MCF 10A (cell line): ENCODE data around the gene SLC25A39. TPM values are rescaled to one million over a fixed set of nuclear protein-coding genes. Genes with fewer than 3 reads are reported as not detected.
"Not testable (repeated sequence)": the region's sequence is repeated elsewhere in the genome, so short reads cannot be mapped to it uniquely, and the experiment has no call there.

Source experiments
- BruUV-seq: library from RNA; stranded (reverse); fragments of 400-500 nt; replicated peaks from 2 replicates; lab custom pipeline; 2021; lab: Mats Ljungman, UMichigan
- CTCF ChIA-PET: fragments of 300-600 bp; sonication (Branson Sonifier 250); formaldehyde crosslinking; extraction: SDS; loops from one replicate; lab custom pipeline; 2021; ENCODE audit warnings: antibody characterized with exemption, inconsistent platforms; lab: Yijun Ruan, JAX
- POLR2A ChIA-PET: fragments of 300-600, 350-650 bp; sonication (Branson Sonifier 250); formaldehyde crosslinking; extraction: SDS; loops from one replicate; lab custom pipeline; 2020; ENCODE audit warnings: antibody characterized with exemption, inconsistent platforms; lab: Yijun Ruan, JAX
- DNase-seq: peaks from one replicate; pipeline ENCODE4 v3.0.0-alpha.2; 2018; ENCODE audit not compliant: unreplicated experiment
- H3K27ac Mint-ChIP-seq: one replicate; pipeline ENCODE4 v1.8.0; 2022; ENCODE audit warnings: mild to moderate bottlenecking, low read depth, mixed read lengths; ENCODE audit not compliant: unreplicated experiment
- H3K27me3 Mint-ChIP-seq: one replicate; pipeline ENCODE4 v1.8.0; 2022; ENCODE audit warnings: mixed read lengths; ENCODE audit not compliant: insufficient read depth, unreplicated experiment
- H3K36me3 Mint-ChIP-seq: one replicate; pipeline ENCODE4 v1.8.0; 2022; ENCODE audit warnings: mild to moderate bottlenecking, moderate library complexity, mixed read lengths; ENCODE audit not compliant: insufficient read depth, unreplicated experiment
- H3K4me1 Mint-ChIP-seq: one replicate; pipeline ENCODE4 v1.8.0; 2022; ENCODE audit warnings: mixed read lengths; ENCODE audit not compliant: insufficient read depth, unreplicated experiment
- H3K4me3 Mint-ChIP-seq: one replicate; pipeline ENCODE4 v1.8.0; 2022; ENCODE audit warnings: mild to moderate bottlenecking, moderate library complexity, mixed read lengths; ENCODE audit not compliant: unreplicated experiment
- H3K9me3 Mint-ChIP-seq: one replicate; pipeline ENCODE4 v1.8.0; 2022; ENCODE audit warnings: mixed read lengths; ENCODE audit not compliant: unreplicated experiment
- intact Hi-C: fragments of 100-400 bp; cut with micrococcal nuclease; formaldehyde crosslinking; loops from 2 replicates; pipeline ENCODE4 v1.14.1; 2022
- total RNA-seq: library from RNA; stranded (reverse); gene quantifications from 2 replicates; pipeline ENCODE4 v1.2.3, GENCODE V29; 2022
- TF ChIP-seq, protein P1 (sequence below): fragments of 200-600 bp; IDR thresholded peaks from one replicate; pipeline ENCODE4 v1.8.0; 2022; ENCODE audit warnings: antibody characterized with exemption, mild to moderate bottlenecking; ENCODE audit not compliant: unreplicated experiment

Gene SLC25A39
- total RNA-seq, 1 experiment from 2014 or later: 157 TPM

GRCh38 chr17:44334315-44334714, 9.7 kb upstream of the SLC25A39 start:
- CTCF ChIA-PET: interaction anchor here (1.5 kb wide), 1 partner anchor 114 kb away, joined by 3 read pairs; the partner anchor contains the start of gene UBTF
- H3K27me3 Mint-ChIP-seq: no peaks in the 10 kb centered on the region
- H3K4me1 Mint-ChIP-seq: peaks cover 12% of the 10 kb centered on the region
- DNase-seq: no peak
- POLR2A ChIA-PET: interaction anchor here (1.0 to 4.6 kb wide), 2 partner anchors 11 to 149 kb away, joined by 4 to 38 read pairs; partner anchors contain the start of gene GRN
- BruUV-seq: no TSS peak
- H3K36me3 Mint-ChIP-seq: no peaks in the 10 kb centered on the region
- no peaks in the 10 kb centered on the region for H3K9me3 Mint-ChIP-seq
- TF ChIP-seq, protein P1, sequence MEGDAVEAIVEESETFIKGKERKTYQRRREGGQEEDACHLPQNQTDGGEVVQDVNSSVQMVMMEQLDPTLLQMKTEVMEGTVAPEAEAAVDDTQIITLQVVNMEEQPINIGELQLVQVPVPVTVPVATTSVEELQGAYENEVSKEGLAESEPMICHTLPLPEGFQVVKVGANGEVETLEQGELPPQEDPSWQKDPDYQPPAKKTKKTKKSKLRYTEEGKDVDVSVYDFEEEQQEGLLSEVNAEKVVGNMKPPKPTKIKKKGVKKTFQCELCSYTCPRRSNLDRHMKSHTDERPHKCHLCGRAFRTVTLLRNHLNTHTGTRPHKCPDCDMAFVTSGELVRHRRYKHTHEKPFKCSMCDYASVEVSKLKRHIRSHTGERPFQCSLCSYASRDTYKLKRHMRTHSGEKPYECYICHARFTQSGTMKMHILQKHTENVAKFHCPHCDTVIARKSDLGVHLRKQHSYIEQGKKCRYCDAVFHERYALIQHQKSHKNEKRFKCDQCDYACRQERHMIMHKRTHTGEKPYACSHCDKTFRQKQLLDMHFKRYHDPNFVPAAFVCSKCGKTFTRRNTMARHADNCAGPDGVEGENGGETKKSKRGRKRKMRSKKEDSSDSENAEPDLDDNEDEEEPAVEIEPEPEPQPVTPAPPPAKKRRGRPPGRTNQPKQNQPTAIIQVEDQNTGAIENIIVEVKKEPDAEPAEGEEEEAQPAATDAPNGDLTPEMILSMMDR: no peak
- intact Hi-C loops: no loop called here
- H3K27ac Mint-ChIP-seq: no peak overlapping the region
- H3K4me3 Mint-ChIP-seq: no peak overlapping the region

DNA sequence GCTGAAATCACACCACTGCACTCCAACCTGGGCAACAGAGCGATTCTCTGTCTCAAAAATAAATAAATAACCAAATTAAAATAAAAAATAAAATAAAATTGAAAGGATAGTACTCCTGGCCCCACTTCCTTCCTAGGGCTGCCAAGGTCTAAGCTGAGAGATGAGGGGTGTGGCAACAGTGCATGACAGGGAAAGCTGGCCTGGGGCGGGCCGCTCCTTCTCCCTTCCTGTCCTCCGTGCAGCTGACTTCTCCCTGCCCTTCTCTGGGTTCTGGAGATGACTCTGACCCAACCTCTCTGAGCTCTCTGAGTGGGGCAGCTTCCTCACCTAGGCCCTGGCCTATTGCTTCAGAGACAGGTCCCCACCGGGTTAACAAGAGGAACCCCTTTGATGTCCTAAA, 8.7 kb upstream of the SLC25A39 start:
- H3K27ac Mint-ChIP-seq: no peak overlapping the region
- POLR2A ChIA-PET: interaction anchor here (1.1 to 4.6 kb wide), 3 partner anchors 9 to 147 kb away, joined by 4 to 38 read pairs (median 17); partner anchors contain the start of genes GRN, SLC25A39 and TMUB2
- intact Hi-C loops: no loop called here
- TF ChIP-seq, protein P1: no peak
- no TSS peak for BruUV-seq
- H3K4me3 Mint-ChIP-seq: no peak overlapping the region
- CTCF ChIA-PET: interaction anchor here (0.6 to 3.0 kb wide), 6 partner anchors 10 to 113 kb away, joined by 3 to 20 read pairs (median 4); partner anchors contain the start of genes GRN and UBTF
- peak; percentile 55 for DNase-seq
- H3K27me3 Mint-ChIP-seq: no peaks in the 10 kb centered on the region
- H3K4me1 Mint-ChIP-seq: peaks cover 8% of the 10 kb centered on the region
- no peaks in the 10 kb centered on the region for H3K36me3 Mint-ChIP-seq
- H3K9me3 Mint-ChIP-seq: no peaks in the 10 kb centered on the region

- CTCF ChIA-PET: interaction anchor here (0.6 to 3.0 kb wide), 17 partner anchors 9 to 190 kb away, joined by 3 to 20 read pairs (median 5); partner anchors contain the start of genes FAM171A2 and GRN
- Mint-ChIP-seq H3K4me3 (peak overlapping the region; percentile 12), H3K36me3 (no peaks in the 10 kb centered on the region), H3K9me3 (no peaks in the 10 kb centered on the region), H3K27ac (no peak overlapping the region), H3K27me3 (no peaks in the 10 kb centered on the region), H3K4me1 (peaks cover 6% of the 10 kb centered on the region)
- intact Hi-C loops: no loop called here
- POLR2A ChIA-PET: interaction anchor here (0.6 to 4.6 kb wide), 10 partner anchors 14 to 261 kb away, joined by 3 to 38 read pairs (median 3); partner anchors contain the start of genes G6PC3, GRN and TMUB2
- BruUV-seq: no TSS peak
- peak; percentile 80 for DNase-seq
- TF ChIP-seq, protein P1: peak; percentile 74
Observed at GRCh38 chr17:44331249-44331760, 6.7 kb upstream of the SLC25A39 start.

DNA sequence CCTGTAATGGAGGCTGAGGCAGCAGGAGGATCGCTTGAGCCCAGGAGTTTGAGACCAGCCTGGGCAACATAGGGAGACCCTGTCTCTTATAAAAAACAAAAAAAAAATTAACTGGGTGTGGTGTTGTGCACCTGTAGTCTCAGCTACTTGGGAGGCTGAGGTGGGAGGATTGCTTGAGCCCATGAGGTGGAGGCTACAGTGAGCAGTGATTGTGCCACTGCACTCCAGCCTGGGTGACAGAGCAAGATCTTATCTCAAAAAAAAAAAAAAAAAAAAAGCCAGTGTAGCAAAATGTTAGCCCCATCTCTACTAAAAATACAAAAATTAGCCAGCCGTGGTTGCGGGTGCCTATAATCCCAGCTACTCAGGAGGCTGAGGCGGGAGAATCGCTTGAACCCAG, 5.6 kb upstream of the SLC25A39 start:
- DNase-seq, H3K4me3 Mint-ChIP-seq, H3K4me1 Mint-ChIP-seq, BruUV-seq, intact Hi-C loops, H3K27ac Mint-ChIP-seq, H3K9me3 Mint-ChIP-seq, H3K27me3 Mint-ChIP-seq, H3K36me3 Mint-ChIP-seq: not testable (repeated sequence)
- ChIA-PET CTCF (interaction anchor here (0.6 to 3.0 kb wide), 16 partner anchors 10 to 460 kb away, joined by 3 to 20 read pairs (median 5); partner anchors contain the start of gene GRN), POLR2A (interaction anchor here (0.8 to 4.6 kb wide), 6 partner anchors 15 to 144 kb away, joined by 3 to 38 read pairs (median 4); partner anchors contain the start of genes GRN and TMUB2)

DNA sequence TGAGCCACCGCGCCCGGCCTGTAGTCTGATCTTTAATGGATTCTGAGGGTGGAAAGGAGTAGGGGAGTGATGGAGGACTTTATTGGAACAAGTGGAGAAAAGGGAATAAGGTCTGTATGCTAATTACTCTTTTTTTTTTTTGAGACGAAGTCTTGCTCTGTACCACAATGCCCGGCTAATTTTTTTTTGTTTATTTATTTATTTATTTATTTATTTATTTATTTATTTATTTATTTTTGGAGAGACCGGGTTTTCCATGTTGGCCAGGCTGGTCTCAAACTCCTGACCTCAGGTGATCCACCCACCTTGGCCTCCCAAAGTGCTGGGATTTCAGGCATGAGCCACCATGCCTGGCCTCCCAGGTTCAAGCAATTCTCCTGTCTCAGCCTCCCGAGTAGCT, 4.9 kb upstream of the SLC25A39 start:
- H3K27ac Mint-ChIP-seq, H3K9me3 Mint-ChIP-seq, intact Hi-C loops, H3K4me3 Mint-ChIP-seq, H3K4me1 Mint-ChIP-seq, H3K36me3 Mint-ChIP-seq, DNase-seq, BruUV-seq, H3K27me3 Mint-ChIP-seq: not testable (repeated sequence)
- ChIA-PET POLR2A (interaction anchor here (1.4 to 4.6 kb wide), 2 partner anchors 15 to 142 kb away, joined by 3 to 38 read pairs; partner anchors contain the start of gene GRN), CTCF (interaction anchor here (0.6 to 2.9 kb wide), 6 partner anchors 14 to 245 kb away, joined by 3 to 14 read pairs (median 4); no protein-coding TSS in a partner anchor)
